Upper lobe of right lung (tissue), 1 donor: ENCODE results near the gene SRSF10. TPM values are rescaled to one million over a fixed set of nuclear protein-coding genes. Genes with fewer than 3 reads are reported as not detected.
"Not testable (repeated sequence)": the region's sequence is repeated elsewhere in the genome, so short reads cannot be mapped to it uniquely, and the experiment has no call there.

Experiments
- ATAC-seq: fragments of 200-7000 bp; cut with Tn5 transposase; one replicate; pipeline ENCODE4 v1.9.1; 2020; ENCODE audit warnings: mild to moderate bottlenecking, moderate library complexity
- DNase-seq: peaks from one replicate; pipeline ENCODE4 v3.0.0-alpha.2; 2020
- H3K27ac ChIP-seq: fragments of 200-600 bp; one replicate; pipeline ENCODE4 v1.8.0; 2022
- H3K27me3 ChIP-seq: fragments of 200-600 bp; one replicate; pipeline ENCODE4 v1.8.0; 2022; ENCODE audit warnings: mild to moderate bottlenecking
- H3K36me3 ChIP-seq: fragments of 200-600 bp; one replicate; pipeline ENCODE4 v1.8.0; 2022
- H3K4me1 ChIP-seq: fragments of 200-600 bp; one replicate; pipeline ENCODE4 v1.8.0; 2022
- H3K4me3 ChIP-seq: fragments of 200-600 bp; one replicate; pipeline ENCODE4 v1.8.0; 2022; ENCODE audit warnings: mild to moderate bottlenecking
- H3K9me3 ChIP-seq: fragments of 200-600 bp; one replicate; pipeline ENCODE4 v1.8.0; 2022
- CTCF ChIP-seq: fragments of 200-600 bp; IDR thresholded peaks from one replicate; pipeline ENCODE4 v1.8.0; 2022; ENCODE audit warnings: antibody characterized with exemption
- intact Hi-C: fragments of 100-400 bp; cut with DNase I; formaldehyde crosslinking; loops from one replicate; pipeline ENCODE4 v1.11.0; 2022
- total RNA-seq: library from RNA; stranded (reverse); fragmentation: NEBNext Ultra II Directional; extraction: Animal tissue kit (Norgen Biotek cat#: 25700); gene quantifications from one replicate; pipeline ENCODE4 v1.2.1, GENCODE V29; 2021
- donor health status: DM: no; HTN: yes; CAD: no; lungs with severe emphysema.

Gene SRSF10
- total RNA-seq, 1 donor from 2014 or later: 96.0 TPM

DNA sequence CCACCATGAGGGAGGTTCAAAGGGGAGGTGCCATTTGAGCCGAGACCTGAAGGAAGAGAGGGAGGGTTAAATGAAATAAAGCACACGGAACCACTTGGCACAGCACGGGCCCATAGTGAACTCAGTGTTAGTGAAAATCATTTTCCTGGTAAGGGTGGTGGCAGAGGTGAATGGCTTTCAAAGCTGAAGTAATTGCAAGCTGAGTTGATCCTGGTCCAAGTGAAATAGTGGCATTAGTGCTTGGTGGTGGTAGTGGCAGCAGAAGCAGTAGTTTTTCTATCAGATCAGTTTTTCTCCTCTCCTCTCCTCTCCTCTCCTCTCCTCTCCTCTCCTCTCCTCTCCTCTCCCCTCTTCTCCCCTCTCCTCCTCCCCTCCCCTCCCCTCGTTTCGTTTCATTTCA is 30.5 kb upstream of the SRSF10 start:
- H3K27ac ChIP-seq: peak overlapping the region; percentile 30
- TF ChIP-seq CTCF: no peak
- H3K9me3 ChIP-seq: no peaks in the 10 kb centered on the region
- no peak for DNase-seq
- no peaks in the 10 kb centered on the region for H3K27me3 ChIP-seq
- H3K4me3 ChIP-seq: no peak overlapping the region
- H3K4me1 ChIP-seq: peaks cover under 1% of the 10 kb centered on the region
- intact Hi-C loops: no loop called here
- peak; percentile 25 for ATAC-seq
- no peaks in the 10 kb centered on the region for H3K36me3 ChIP-seq

- H3K27ac ChIP-seq: no peak overlapping the region
- H3K4me3 ChIP-seq: no peak overlapping the region
- DNase-seq (no peak), ATAC-seq (no peak)
- no peaks in the 10 kb centered on the region for H3K27me3 ChIP-seq
- intact Hi-C loops: no loop called here
- no peak for TF ChIP-seq CTCF
- H3K4me1 ChIP-seq: no peaks in the 10 kb centered on the region
- no peaks in the 10 kb centered on the region for H3K36me3 ChIP-seq
- no peaks in the 10 kb centered on the region for H3K9me3 ChIP-seq
Observed at GRCh38 chr1:24009406-24009805, 29.3 kb upstream of the SRSF10 start.

GRCh38 chr1:24008574-24009184 is 28.6 kb upstream of the SRSF10 start:
- H3K27ac ChIP-seq, H3K4me3 ChIP-seq, H3K36me3 ChIP-seq, H3K4me1 ChIP-seq, H3K9me3 ChIP-seq, DNase-seq, ATAC-seq, H3K27me3 ChIP-seq, intact Hi-C loops: not testable (repeated sequence)

GRCh38 chr1:24007079-24007478 is 27.0 kb upstream of the SRSF10 start:
- Histone ChIP-seq H3K4me3 (no peak overlapping the region), H3K27me3 (no peaks in the 10 kb centered on the region), H3K27ac (no peak overlapping the region), H3K36me3 (no peaks in the 10 kb centered on the region), H3K9me3 (no peaks in the 10 kb centered on the region), H3K4me1 (no peaks in the 10 kb centered on the region)
- intact Hi-C loops: no loop called here
- ATAC-seq: no peak
- DNase-seq: no peak
- TF ChIP-seq CTCF: no peak

GRCh38 chr1:24005163-24005562 is 25.0 kb upstream of the SRSF10 start:
- H3K4me3 ChIP-seq: no peak overlapping the region
- intact Hi-C loops: no loop called here
- H3K4me1 ChIP-seq: no peaks in the 10 kb centered on the region
- H3K27me3 ChIP-seq: no peaks in the 10 kb centered on the region
- no peaks in the 10 kb centered on the region for H3K36me3 ChIP-seq
- no peaks in the 10 kb centered on the region for H3K9me3 ChIP-seq
- no peak overlapping the region for H3K27ac ChIP-seq
- no peak for DNase-seq
- TF ChIP-seq CTCF: no peak
- ATAC-seq: no peak

- Histone ChIP-seq H3K4me1 (no peaks in the 10 kb centered on the region), H3K27me3 (no peaks in the 10 kb centered on the region), H3K4me3 (no peak overlapping the region), H3K9me3 (no peaks in the 10 kb centered on the region), H3K27ac (no peak overlapping the region), H3K36me3 (no peaks in the 10 kb centered on the region)
- no peak for DNase-seq
- no peak for ATAC-seq
- TF ChIP-seq CTCF: no peak
- intact Hi-C loops: no loop called here
Observed at GRCh38 chr1:24004132-24004531, 24.0 kb upstream of the SRSF10 start.
